IMR-90 (cell line): ENCODE results near the gene MKX. TPM values are rescaled to one million over a fixed set of nuclear protein-coding genes. Genes with fewer than 3 reads are reported as not detected.

Experiments
- CEBPB ChIP-seq: IDR thresholded peaks from 2 replicates; pipeline ENCODE4 v1.6.1; 2012; ENCODE audit warnings: low read depth, low read length, improper control_type of control experiment
- ELK1 ChIP-seq: fragments of 150-350 bp; IDR thresholded peaks from 2 replicates; pipeline ENCODE4 v1.6.1; 2016; ENCODE audit warnings: low read depth, mild to moderate bottlenecking, low read length, moderate library complexity, borderline replicate concordance
- RAD21 ChIP-seq: IDR thresholded peaks from 2 replicates; pipeline ENCODE4 v1.6.1; 2012; ENCODE audit warnings: low read length, improper control_type of control experiment
- RFX5 ChIP-seq: IDR thresholded peaks from 2 replicates; pipeline ENCODE4 v1.8.0; 2012; ENCODE audit warnings: low read depth, mild to moderate bottlenecking, low read length, moderate library complexity
- polyA plus RNA-seq, 3 experiments: library from polyadenylated mRNA; depleted of rRNA; stranded (reverse); fragments of >200 nt; gene quantifications; 2 replicates each; pipeline ENCODE4 v1.2.3, GENCODE V29; 2012; ENCODE audit warnings: low replicate concordance in 1 of 3
- total RNA-seq: library from RNA; depleted of rRNA; stranded (reverse); fragments of >200 nt; gene quantifications from 2 replicates; pipeline ENCODE4 v1.2.3, GENCODE V29; 2012

The MKX gene
- total and polyA plus RNA-seq, 2 of the 4 experiments (the other 2 are of a cell fraction), result 0.10 to 0.36 TPM

- TF ChIP-seq ELK1 (no peak), RAD21 (no peak), CEBPB (no peak), RFX5 (no peak)
Measured at GRCh38 chr10:27741173-27742091, 4.2 kb downstream of the MKX start (continued).
